D721Med (cell line): ENCODE data around the gene ABI3BP.

Experiments used
- DNase-seq: peaks from one replicate; pipeline ENCODE4 v3.0.0; 2011; ENCODE audit warnings: low spot score; ENCODE audit not compliant: insufficient read length
- FAIRE-seq: peaks from 2 replicates; lab custom pipeline; 2011; peaks lifted over from hg19 to GRCh38; lab: Jason Lieb, UNC
- CTCF ChIP-seq: IDR thresholded peaks from 2 replicates; pipeline ENCODE4 v1.5.1; 2012; ENCODE audit warnings: mild to moderate bottlenecking, control low read depth; ENCODE audit not compliant: insufficient read depth; ENCODE audit errors: missing control alignments

The ABI3BP gene

GRCh38 chr3:100803711-100804110, 189.5 kb downstream of the ABI3BP start:
- no peak for TF ChIP-seq CTCF
- FAIRE-seq (no peak), DNase-seq (no peak)

- TF ChIP-seq CTCF: no peak
- FAIRE-seq (no peak), DNase-seq (no peak)
Measured at GRCh38 chr3:100802126-100802525, 191.1 kb downstream of the ABI3BP start.

GRCh38 chr3:100798012-100798411, 195.2 kb downstream of the ABI3BP start:
- FAIRE-seq: no peak
- no peak for DNase-seq
- no peak for TF ChIP-seq CTCF

- FAIRE-seq (no peak), DNase-seq (no peak)
- peak; percentile 50 for TF ChIP-seq CTCF
Measured at GRCh38 chr3:100796556-100796955, 196.7 kb downstream of the ABI3BP start.

- DNase-seq (no peak), FAIRE-seq (peak; percentile 44)
- no peak for TF ChIP-seq CTCF
Measured at GRCh38 chr3:100789579-100789978, 203.6 kb downstream of the ABI3BP start.

- FAIRE-seq (no peak), DNase-seq (no peak)
- no peak for TF ChIP-seq CTCF
Measured at GRCh38 chr3:100783619-100784018, 209.6 kb downstream of the ABI3BP start.

GRCh38 chr3:100782906-100783305, 210.3 kb downstream of the ABI3BP start:
- TF ChIP-seq CTCF: no peak
- DNase-seq (no peak), FAIRE-seq (no peak)
